Kidney (tissue), 14 donors: ENCODE data around the gene VRK2. TPM values are rescaled to one million over a fixed set of nuclear protein-coding genes. Genes with fewer than 3 reads are reported as not detected.

ENCODE experiments used
- DNase-seq, 5 donors: peaks; one replicate each; pipeline ENCODE4 v3.0.0-alpha.2; 2013 to 2020
- FAIRE-seq: peaks from 2 replicates; lab custom pipeline; 2012; peaks lifted over from hg19 to GRCh38; lab: Jason Lieb, UNC
- H3K27ac ChIP-seq, 2 donors: one replicate each; pipeline ENCODE4 v1.7.0; 2013; ENCODE audit warnings: low read depth in 2 of 2, low read length in 2 of 2, inconsistent platforms in 1 of 2
- H3K27me3 ChIP-seq: one replicate; pipeline ENCODE4 v1.7.1; 2013; ENCODE audit warnings: low read length, inconsistent platforms; ENCODE audit not compliant: control insufficient read depth, insufficient read depth
- H3K36me3 ChIP-seq, 3 donors: one replicate each; pipeline versions ENCODE4 v1.7.0 to v1.7.1; 2013; ENCODE audit warnings: low read length in 3 of 3, control low read depth in 1 of 3, inconsistent platforms in 1 of 3; ENCODE audit not compliant: insufficient read depth in 3 of 3, control insufficient read depth in 2 of 3
- H3K4me1 ChIP-seq, 3 donors: one replicate each; pipeline versions ENCODE4 v1.7.0 to v1.7.1; 2013; ENCODE audit warnings: low read length in 3 of 3, inconsistent platforms in 1 of 3, low read depth in 1 of 3; ENCODE audit not compliant: control insufficient read depth in 2 of 3, insufficient read depth in 2 of 3
- H3K4me3 ChIP-seq, 3 donors: one replicate each; pipeline versions ENCODE4 v1.7.0 to v1.8.1; 2013; ENCODE audit warnings: low read length in 3 of 3, control low read depth in 1 of 3, inconsistent platforms in 1 of 3
- H3K9ac ChIP-seq, 3 donors: one replicate each; pipeline versions ENCODE4 v1.7.0 to v1.7.1; 2013; ENCODE audit warnings: low read length in 3 of 3, control low read depth in 1 of 3, inconsistent platforms in 1 of 3
- H3K9me3 ChIP-seq, 3 donors: one replicate each; pipeline versions ENCODE4 v1.7.0 to v1.7.1; 2013; ENCODE audit warnings: low read length in 3 of 3, control low read depth in 1 of 3, inconsistent platforms in 1 of 3; ENCODE audit not compliant: control insufficient read depth in 2 of 3, insufficient read depth in 1 of 3
- CTCF ChIP-seq: IDR thresholded peaks from 3 replicates; pipeline ENCODE4 v1.5.1; 2012; ENCODE audit warnings: mild to moderate bottlenecking, moderate library complexity, borderline replicate concordance; ENCODE audit not compliant: insufficient read depth; ENCODE audit errors: extremely low read depth
- intact Hi-C: fragments of 100-400 bp; cut with DNase I; formaldehyde crosslinking; loops from one replicate; pipeline ENCODE4 v1.11.1; 2022
- polyA plus RNA-seq: library from polyadenylated mRNA; stranded (reverse); fragments of 350-450 nt; fragmentation: Illumina TruSeq; extraction: RNeasy Lipid Tissue Mini Kit (QIAGEN cat#74804); gene quantifications from one replicate; pipeline ENCODE4 v1.2.3, GENCODE V29; 2014; ENCODE audit warnings: low read depth, low replicate concordance; ENCODE audit not compliant: insufficient read depth
- total RNA-seq: library from RNA; stranded (reverse); fragmentation: NEBNext Ultra II Directional; extraction: Animal tissue kit (Norgen Biotek cat#: 25700); gene quantifications from one replicate; pipeline ENCODE4 v1.2.1, GENCODE V29; 2021
- donor health status: control.
- donor health status: control.
- donor health status: control.
- donor health status: control.
- donor health status: control.
- donor health status: DM: yes; HTN: yes; CAD: no.
- donor health status: Normal renal cell carcinoma (clear cell type).

Gene VRK2
- total and polyA plus RNA-seq, 2 donors from 2014 or later = 7.2 to 26.5 TPM

DNA sequence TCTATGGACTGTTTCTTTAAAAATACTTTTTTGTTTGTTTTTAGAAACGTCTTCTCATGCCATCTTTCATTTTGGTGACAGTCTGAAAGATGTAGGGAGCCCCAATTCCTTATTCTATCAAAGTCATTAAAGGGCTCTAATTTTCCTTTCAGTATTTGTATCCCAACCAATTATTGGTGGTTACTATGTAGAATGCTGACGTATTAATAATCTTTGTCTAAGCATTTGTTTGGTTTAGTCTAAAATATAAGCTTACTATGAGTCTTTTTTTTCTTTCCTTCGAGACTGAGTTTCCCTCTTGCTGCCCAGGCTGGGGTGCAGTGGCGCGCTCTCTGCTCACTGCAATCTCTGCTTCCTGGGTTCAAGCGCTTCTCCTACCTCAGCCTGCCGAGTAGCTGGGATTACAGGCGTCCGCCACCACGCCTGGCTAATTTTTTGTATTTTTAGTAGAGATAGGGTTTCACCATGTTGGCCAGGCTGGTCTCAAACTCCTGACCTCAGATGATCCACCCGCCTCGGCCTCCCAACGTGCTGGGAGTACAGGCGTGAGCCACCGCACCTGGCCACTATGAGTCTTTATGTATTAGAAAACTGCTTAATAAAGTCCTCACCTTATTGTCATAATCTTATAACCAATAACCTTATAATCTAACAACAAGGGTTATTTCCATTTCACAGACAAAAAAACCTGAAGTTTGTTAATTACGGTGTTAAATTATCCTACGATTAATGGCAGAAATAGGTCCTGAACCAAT, 849 bp upstream of the VRK2 start:
- Histone ChIP-seq H3K27me3 (no peaks in the 10 kb centered on the region), H3K27ac (peak overlapping the region; percentile 87 to 92), H3K4me3 (peak overlapping the region; percentile 90 to 91 (median 91)), H3K36me3 (no peaks in the 10 kb centered on the region), H3K9me3 (no peaks in the 10 kb centered on the region), H3K9ac (peak overlapping the region; percentile 87 to 93 (median 92)), H3K4me1 (peaks cover 0 to 5% (median 3%) of the 10 kb centered on the region in 3 donors)
- no peak for DNase-seq
- FAIRE-seq = no peak
- intact Hi-C loops = no loop called here
- no peak for TF ChIP-seq CTCF

GRCh38 chr2:58046335-58046584, 346 bp upstream of the VRK2 start:
- peak overlapping the region; percentile 87 to 93 (median 92) for H3K9ac ChIP-seq
- H3K4me3 ChIP-seq = peak overlapping the region; percentile 90 to 91 (median 91)
- peaks cover 0 to 5% (median 3%) of the 10 kb centered on the region in 3 donors for H3K4me1 ChIP-seq
- no peak for TF ChIP-seq CTCF
- intact Hi-C loops = no loop called here
- no peaks in the 10 kb centered on the region for H3K36me3 ChIP-seq
- no peaks in the 10 kb centered on the region for H3K9me3 ChIP-seq
- FAIRE-seq (no peak), DNase-seq (no peak)
- peak overlapping the region; percentile 87 to 92 for H3K27ac ChIP-seq
- no peaks in the 10 kb centered on the region for H3K27me3 ChIP-seq

GRCh38 chr2:58047373-58047935, 848 bp downstream of the VRK2 start:
- no peak for TF ChIP-seq CTCF
- intact Hi-C loops = no loop called here
- Histone ChIP-seq H3K27me3 (no peaks in the 10 kb centered on the region), H3K27ac (peak overlapping the region; percentile 87 to 92), H3K36me3 (no peaks in the 10 kb centered on the region), H3K4me3 (peak overlapping the region; percentile 90 to 91 (median 91)), H3K4me1 (peaks cover 0 to 5% (median 3%) of the 10 kb centered on the region in 3 donors), H3K9ac (peak overlapping the region; percentile 36 to 92 (median 57)), H3K9me3 (no peaks in the 10 kb centered on the region)
- DNase-seq (no peak), FAIRE-seq (no peak)
